Brain microvascular endothelial cell (primary cell): ENCODE data around the gene ARL14EP.

Source experiments
- DNase-seq: peaks from one replicate; pipeline ENCODE4 v3.0.0-alpha.2; 2020
- H3K27ac ChIP-seq: fragments of 250-450 bp; sonication (Bioruptor Pico); 2 replicates; pipeline ENCODE4 v1.5.1; 2020; ENCODE audit warnings: mild to moderate bottlenecking, moderate library complexity
- H3K27me3 ChIP-seq: fragments of 250-450 bp; sonication (Bioruptor Pico); replicated peaks from 2 replicates; pipeline ENCODE4 v1.5.1; 2020; ENCODE audit warnings: mild to moderate bottlenecking
- H3K36me3 ChIP-seq: fragments of 250-450 bp; sonication (Bioruptor Pico); replicated peaks from 2 replicates; pipeline ENCODE4 v1.5.1; 2020; ENCODE audit warnings: mild to moderate bottlenecking
- H3K4me3 ChIP-seq: 2 replicates; pipeline ENCODE4 v1.5.1; 2011; ENCODE audit warnings: low read depth, mild to moderate bottlenecking, control low read depth, low read length, moderate library complexity
- CTCF ChIP-seq: IDR thresholded peaks from 2 replicates; pipeline ENCODE4 v1.5.1; 2011; ENCODE audit warnings: low read depth, mild to moderate bottlenecking, moderate library complexity, low read length, control low read depth, inconsistent platforms; ENCODE audit errors: missing control alignments
- in situ Hi-C: cut with HindIII; loops from 2 replicates; pipeline ENCODE4 v1.10.0; 2017; ENCODE audit warnings: low sequenced_read_pairs, low pct_ligation_motif_present

The ARL14EP gene

GRCh38 chr11:30284836-30285235 lies 38.1 kb upstream of the ARL14EP start:
- no peak overlapping the region for H3K4me3 ChIP-seq
- in situ Hi-C loops, result no loop called here
- no peak for TF ChIP-seq CTCF

DNA sequence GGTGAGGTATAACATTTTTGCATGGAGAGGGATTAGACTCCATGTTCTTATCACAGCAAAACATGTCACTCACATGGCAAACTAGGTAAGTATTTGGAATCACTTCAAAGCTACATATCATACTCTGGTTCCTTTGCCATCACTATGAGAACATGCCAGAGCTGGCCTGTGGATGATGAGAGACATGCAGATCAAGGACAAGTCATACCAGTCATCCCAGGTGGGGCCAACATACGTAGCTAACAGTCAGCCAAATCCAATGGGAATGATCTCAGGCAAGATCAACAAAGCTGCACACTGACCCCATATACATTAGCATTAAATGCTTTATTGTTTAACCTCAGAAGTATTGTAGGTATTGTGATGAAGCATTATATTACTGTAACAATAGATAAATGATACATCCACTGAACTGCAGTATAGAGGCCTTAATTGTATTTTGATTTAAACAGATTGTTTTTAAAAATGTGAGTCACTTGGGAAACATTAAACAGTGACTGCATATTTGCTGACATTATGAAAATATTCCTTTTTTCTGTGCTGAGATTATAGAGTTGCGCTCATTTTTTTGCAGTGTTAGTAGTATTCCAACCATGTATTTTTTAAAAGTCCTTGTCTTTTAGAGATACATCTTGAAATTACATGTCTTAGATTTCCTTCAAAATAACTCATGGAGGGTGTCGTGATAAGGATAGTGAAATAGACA lies 37.3 kb upstream of the ARL14EP start:
- in situ Hi-C loops, result no loop called here
- Histone ChIP-seq H3K27me3 (no peaks in the 10 kb centered on the region), H3K36me3 (no peaks in the 10 kb centered on the region), H3K4me3 (no peak overlapping the region), H3K27ac (no peak overlapping the region)
- DNase-seq, result peak; percentile 4
- TF ChIP-seq CTCF, result no peak

More at GRCh38 chr11:30284836-30285235, 38.1 kb upstream of the ARL14EP start:
- Histone ChIP-seq H3K27me3 (no peaks in the 10 kb centered on the region), H3K27ac (no peak overlapping the region), H3K36me3 (no peaks in the 10 kb centered on the region)
- DNase-seq, result no peak

- Histone ChIP-seq H3K27me3 (no peaks in the 10 kb centered on the region), H3K4me3 (no peak overlapping the region), H3K27ac (no peak overlapping the region), H3K36me3 (no peaks in the 10 kb centered on the region)
- DNase-seq, result no peak
- in situ Hi-C loops, result no loop called here
- no peak for TF ChIP-seq CTCF
Measured at GRCh38 chr11:30291331-30291730, 31.6 kb upstream of the ARL14EP start.

- Histone ChIP-seq H3K4me3 (no peak overlapping the region), H3K36me3 (no peaks in the 10 kb centered on the region), H3K27ac (no peak overlapping the region), H3K27me3 (no peaks in the 10 kb centered on the region)
- in situ Hi-C loops, result no loop called here
- no peak for DNase-seq
- no peak for TF ChIP-seq CTCF
Measured at GRCh38 chr11:30292545-30292944, 30.4 kb upstream of the ARL14EP start.

DNA sequence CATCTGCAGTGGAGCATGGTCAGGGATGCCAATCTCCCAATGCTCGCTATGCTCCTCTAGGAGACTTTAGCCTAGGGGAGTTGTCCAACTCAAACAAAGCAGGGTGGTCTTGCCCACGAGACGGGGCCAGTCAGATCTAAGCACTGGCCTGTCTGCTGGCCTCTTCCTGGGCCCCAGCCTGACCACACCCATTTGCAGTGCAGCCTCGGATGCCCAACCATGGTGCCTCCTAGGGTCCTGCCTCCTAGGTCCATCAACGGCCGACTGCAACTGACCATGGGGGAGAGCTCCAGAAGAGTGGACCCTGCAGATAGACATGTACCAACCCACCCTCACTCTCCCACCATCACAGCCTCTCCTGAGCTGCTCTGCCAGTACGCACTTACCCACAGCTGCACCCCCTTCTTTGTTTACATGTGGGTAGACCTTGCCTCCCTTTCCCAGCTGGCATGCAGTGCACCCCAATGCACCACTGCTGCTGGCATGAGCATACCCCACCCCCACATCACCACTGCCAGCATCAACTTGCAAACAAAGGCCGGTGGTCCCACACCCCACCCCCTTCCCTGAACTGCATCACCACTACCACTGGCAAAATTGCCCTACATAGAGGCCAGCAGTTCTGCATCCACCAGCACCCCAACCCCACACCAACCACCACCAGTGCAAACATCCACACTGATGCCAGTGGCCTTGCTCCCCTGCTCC lies 27.6 kb upstream of the ARL14EP start:
- Histone ChIP-seq H3K4me3 (no peak overlapping the region), H3K36me3 (no peaks in the 10 kb centered on the region), H3K27ac (no peak overlapping the region), H3K27me3 (no peaks in the 10 kb centered on the region)
- in situ Hi-C loops, result no loop called here
- DNase-seq, result no peak
- TF ChIP-seq CTCF, result no peak

- in situ Hi-C loops, result no loop called here
- Histone ChIP-seq H3K36me3 (no peaks in the 10 kb centered on the region), H3K4me3 (no peak overlapping the region), H3K27me3 (no peaks in the 10 kb centered on the region), H3K27ac (no peak overlapping the region)
- no peak for DNase-seq
- no peak for TF ChIP-seq CTCF
Measured at GRCh38 chr11:30304620-30305019, 18.3 kb upstream of the ARL14EP start.
